Measurements from ENCODE around the gene NT5C3A.

Gene NT5C3A

DNA sequence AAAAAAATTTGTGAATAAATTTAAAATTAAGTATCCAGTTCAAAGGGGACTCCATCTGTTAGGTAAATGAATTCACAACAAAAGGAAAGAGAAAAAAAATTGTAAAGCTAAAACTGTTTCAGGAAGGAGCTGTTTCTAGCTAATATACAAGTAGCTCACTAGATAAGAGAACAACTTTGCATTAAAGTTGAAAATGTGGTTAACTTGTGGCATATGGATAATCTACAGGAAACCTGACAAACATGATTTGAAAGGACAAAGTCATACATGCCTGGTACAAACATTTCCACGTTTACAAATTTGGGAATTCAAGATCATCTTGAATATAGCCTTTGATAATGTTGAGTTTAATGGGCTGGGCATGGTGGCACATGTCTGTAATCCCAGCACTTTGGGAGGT lies 8.9 kb downstream of the NT5C3A start:
- TF ChIP-seq, protein P1, sequence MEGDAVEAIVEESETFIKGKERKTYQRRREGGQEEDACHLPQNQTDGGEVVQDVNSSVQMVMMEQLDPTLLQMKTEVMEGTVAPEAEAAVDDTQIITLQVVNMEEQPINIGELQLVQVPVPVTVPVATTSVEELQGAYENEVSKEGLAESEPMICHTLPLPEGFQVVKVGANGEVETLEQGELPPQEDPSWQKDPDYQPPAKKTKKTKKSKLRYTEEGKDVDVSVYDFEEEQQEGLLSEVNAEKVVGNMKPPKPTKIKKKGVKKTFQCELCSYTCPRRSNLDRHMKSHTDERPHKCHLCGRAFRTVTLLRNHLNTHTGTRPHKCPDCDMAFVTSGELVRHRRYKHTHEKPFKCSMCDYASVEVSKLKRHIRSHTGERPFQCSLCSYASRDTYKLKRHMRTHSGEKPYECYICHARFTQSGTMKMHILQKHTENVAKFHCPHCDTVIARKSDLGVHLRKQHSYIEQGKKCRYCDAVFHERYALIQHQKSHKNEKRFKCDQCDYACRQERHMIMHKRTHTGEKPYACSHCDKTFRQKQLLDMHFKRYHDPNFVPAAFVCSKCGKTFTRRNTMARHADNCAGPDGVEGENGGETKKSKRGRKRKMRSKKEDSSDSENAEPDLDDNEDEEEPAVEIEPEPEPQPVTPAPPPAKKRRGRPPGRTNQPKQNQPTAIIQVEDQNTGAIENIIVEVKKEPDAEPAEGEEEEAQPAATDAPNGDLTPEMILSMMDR (conservative IDR thresholded peaks at IDR 0.05; ENCODE audit: low read depth, low read length): no peak
- no peak overlapping the region for H3K4me3 ChIP-seq (ENCODE audit: low read depth, low read length)
- DNase-seq (ENCODE audit: low read depth): no peak

DNA sequence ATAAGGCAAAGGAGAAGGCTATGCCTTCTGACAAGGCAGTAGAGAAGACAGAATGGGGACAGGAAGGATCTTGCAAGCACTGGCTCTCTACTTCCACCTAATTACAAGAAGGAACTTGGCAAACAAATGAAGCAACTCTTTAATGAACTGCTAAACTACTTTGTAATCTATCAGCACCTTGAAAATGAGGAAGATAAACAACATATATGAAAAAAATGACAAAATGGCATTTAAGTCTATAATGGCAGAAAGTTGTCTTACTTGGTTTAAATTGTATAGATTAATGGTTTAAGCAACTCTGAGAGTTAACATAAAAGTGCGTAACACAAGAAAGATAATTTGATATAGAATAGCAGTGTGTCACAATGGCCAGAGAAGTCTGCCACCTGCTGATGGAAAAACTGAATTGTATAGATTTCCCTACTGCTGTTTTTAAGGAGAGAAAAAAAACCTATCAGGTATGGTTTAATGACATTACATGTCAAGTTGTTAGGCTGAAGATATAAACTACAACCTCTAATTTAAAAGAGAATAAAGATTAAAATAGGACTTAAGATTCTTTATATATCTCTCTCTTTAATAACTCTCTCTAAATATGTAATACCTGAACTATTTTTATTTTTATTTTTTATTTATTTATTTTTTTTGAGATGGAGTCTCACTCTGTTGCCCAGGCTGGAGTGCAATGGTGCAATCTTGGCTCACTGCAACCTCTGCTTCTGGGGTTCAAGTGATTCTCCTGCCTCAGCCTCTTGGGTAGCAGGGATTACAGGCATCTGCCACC lies 11.8 kb downstream of the NT5C3A start:
- peak; percentile 74 for DNase-seq (ENCODE audit: low read depth)
- no peak overlapping the region for H3K4me3 ChIP-seq (ENCODE audit: low read depth, low read length)
- TF ChIP-seq, protein P1 (conservative IDR thresholded peaks at IDR 0.05; ENCODE audit: low read depth, low read length): peak; percentile 72

DNA sequence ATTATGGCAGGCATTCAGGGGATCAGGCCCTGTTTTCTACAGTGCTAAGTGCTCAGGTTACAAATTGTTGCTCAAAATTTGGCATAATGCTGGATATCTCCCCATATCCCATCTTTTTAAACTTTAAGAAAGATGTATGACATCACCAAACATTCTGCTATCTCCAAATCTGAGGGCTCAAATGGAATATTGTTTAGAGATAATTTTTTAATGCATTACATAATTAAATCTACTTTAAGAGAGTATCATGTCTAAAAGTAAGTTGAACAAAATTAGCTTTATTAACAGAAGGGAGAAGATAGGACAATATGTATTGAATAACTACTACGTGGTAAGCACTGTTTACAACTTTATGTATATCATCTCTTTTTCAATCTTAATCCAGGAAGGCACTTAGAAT lies 13.9 kb downstream of the NT5C3A start:
- no peak for DNase-seq (ENCODE audit: low read depth)
- TF ChIP-seq, protein P1 (conservative IDR thresholded peaks at IDR 0.05; ENCODE audit: low read depth, low read length): no peak
- no peak overlapping the region for H3K4me3 ChIP-seq (ENCODE audit: low read depth, low read length)

DNA sequence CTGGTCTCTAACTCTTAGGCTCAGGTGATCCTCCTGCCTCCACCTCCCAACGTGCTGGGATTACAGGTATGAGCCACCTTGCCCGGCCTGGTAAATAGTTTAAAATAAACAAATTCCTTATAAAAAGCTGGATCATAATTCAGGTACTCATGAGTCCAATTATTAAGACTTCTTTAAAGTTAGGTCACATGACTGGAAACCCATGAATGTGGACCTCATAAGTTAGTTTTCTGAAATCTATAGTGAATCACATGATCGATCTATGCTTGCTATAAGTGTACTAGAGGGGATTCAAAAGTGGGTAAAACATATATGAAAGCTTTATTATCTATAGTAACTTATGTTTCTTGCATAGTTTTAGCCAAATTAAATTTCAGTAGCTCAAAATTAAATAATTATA lies 14.3 kb downstream of the NT5C3A start:
- TF ChIP-seq, protein P1 (conservative IDR thresholded peaks at IDR 0.05; ENCODE audit: low read depth, low read length): no peak
- H3K4me3 ChIP-seq (ENCODE audit: low read depth, low read length): no peak overlapping the region
- no peak for DNase-seq (ENCODE audit: low read depth)

DNA sequence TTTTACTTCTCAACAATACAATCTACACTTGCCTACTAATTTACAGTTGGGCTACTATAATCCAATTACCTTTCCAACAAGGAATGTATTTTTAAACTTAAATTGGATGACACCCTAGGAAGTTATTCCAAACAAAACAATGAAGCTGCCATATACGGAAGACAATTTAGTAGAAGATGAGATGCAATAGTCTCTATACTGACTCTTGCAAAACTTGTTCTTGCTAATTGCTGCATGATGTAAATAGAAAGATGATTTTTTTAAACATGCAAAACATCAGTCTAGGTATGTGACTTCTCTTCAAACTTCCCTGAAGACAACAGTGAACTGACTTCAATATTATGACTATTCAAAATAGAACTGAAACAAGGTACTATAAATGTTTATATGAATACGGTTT lies 17.6 kb downstream of the NT5C3A start:
- TF ChIP-seq, protein P1 (conservative IDR thresholded peaks at IDR 0.05; ENCODE audit: low read depth, low read length): no peak
- no peak for DNase-seq (ENCODE audit: low read depth)
- no peak overlapping the region for H3K4me3 ChIP-seq (ENCODE audit: low read depth, low read length)

- no peak overlapping the region for H3K4me3 ChIP-seq (ENCODE audit: low read depth, low read length)
- DNase-seq (ENCODE audit: low read depth): no peak
- TF ChIP-seq, protein P1 (conservative IDR thresholded peaks at IDR 0.05; ENCODE audit: low read depth, low read length): no peak
Measured at GRCh38 chr7:33044401-33044718, 18.2 kb downstream of the NT5C3A start.

Data from choroid plexus epithelial cell (primary cell).